ENCODE data around the gene NUP107. TPM values are rescaled to one million over a fixed set of nuclear protein-coding genes. Genes with fewer than 3 reads are reported as not detected.

Gene NUP107
- total RNA-seq (2022; extraction: Qiagen RNA extraction), result 59.9 to 73.1 TPM (median 70.0 TPM) in 5 replicates

GRCh38 chr12:68686595-68687521 lies at the start of gene NUP107:
Gene NUP107 (plus strand): TSS chr12:68686978. CDS start chr12:68687066, 88 bp downstream.

DNA sequence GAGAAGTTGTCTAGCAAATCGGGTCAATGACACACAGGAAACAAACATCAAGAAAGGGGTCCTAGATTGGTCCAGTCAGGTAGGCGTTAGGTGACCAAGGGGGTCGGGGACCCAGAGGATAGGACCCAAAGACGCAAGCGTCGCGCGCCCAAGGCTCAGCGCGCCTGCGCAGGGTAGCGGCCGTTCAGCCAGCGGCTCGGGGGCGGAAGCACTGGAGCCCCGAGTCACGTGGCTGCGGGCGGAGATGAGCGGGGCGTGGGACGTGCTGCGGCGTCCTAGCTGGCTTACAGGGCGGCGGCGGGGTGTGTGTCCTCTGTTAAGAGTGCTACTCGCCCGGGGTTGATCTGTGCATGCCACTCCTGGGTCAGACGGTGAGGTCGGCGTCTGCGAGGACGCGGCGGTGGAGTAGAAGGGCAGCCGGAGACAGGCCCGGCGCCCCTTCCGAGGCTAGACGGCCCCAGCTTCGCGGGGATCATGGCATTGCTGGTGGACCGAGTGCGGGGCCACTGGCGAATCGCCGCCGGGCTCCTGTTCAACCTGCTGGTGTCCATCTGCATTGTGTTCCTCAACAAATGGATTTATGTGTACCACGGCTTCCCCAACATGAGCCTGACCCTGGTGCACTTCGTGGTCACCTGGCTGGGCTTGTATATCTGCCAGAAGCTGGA lies 59.3 kb downstream of the NUP107 start, which contains the start of gene SLC35E3:
TSS of gene SLC35E3 (plus strand) at position 273 of the 668 bp plus-strand sequence. CDS start at position 475, 202 bp downstream.

Other genes starting within 250 kb of the NUP107 start
- gene RAP1B, start 76.1 kb upstream of the NUP107 start, total RNA-seq (2022; extraction: Qiagen RNA extraction), result 175 to 200 TPM (median 191 TPM) in 5 replicates
- 10.9 to 16.7 TPM (median 14.9 TPM) in 5 replicates for gene SLC35E3, start 59.2 kb downstream of the NUP107 start, total RNA-seq (2022; extraction: Qiagen RNA extraction)
- 43.5 to 100 TPM (median 81.5 TPM) in 5 replicates for gene MDM2, start 121.2 kb downstream of the NUP107 start, total RNA-seq (2022; extraction: Qiagen RNA extraction)
- 5.3 to 8.4 TPM (median 6.8 TPM) in 5 replicates for gene CPM, start 246.2 kb downstream of the NUP107 start, total RNA-seq (2022; extraction: Qiagen RNA extraction)

All from A549 treated with dexamethasone at 1 μM for 4 hours (cell line).